ENCODE data around the gene DYRK2.

Gene DYRK2

DNA sequence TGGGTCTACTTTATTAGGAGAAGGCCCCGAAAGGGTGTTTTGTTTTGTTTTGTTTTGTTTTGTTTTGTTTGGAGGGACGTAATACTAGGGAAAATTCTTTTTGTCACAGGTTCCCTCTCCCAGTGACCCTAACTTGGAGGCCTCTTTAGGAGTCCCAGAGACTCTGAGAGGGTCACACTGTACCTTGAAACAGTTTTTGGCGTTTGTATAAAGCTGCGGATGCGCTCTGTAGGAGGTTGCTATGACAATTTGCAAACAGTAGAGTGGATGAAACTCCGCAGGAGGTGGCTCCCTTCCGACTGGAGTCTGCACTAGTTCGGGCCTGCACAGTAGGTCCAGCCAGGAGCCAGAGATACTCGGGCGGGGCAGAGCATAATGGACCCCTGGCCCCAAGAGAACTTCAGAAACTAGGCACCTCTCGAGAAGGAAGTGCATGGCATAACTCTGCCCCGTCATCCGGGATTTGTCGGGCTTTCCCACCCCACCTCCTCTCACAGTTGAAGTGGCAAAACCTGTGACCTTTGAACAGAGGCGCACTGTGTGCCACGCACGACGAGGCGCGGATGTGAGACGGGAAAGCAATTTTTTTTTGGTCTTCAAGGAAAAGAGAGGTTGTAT lies 1.3 kb upstream of the DYRK2 start:
- no peak for DNase-seq

DNA sequence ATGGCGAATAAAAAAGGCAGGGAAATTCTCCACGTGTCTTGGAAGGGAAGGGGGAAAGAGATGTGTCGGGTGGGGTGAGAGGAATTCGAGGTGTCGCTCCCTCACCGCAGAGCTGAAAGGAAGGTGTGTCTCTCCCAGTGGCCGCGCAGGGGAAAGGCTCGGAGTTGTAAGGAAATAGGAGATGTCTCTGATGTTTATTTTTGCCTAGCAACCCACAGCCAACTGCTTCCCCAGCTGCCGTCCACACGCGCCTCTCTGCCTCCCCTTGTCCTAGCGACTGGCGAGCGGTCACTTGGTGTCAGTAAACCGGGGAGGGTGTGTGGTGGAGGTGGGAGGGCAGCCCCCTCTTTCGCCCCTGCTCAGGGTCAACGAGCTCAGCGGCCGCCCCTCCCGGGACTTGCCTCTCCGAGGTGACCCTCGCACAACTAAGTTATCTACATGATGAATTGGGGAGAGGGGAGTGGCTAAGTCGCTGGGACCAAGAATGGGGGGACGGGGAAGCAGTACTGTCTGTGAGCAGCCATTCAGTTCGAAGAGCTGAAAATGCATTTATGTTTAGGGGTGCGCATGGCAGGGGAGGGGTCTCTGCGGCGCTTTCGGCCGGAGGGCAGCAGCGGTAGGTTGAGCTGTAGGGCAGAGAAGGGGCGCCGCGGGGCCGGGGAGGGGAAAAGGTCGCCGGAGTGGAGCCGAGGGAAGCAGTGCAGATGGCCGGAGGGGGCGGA lies 585 bp upstream of the DYRK2 start:
- DNase-seq: peak; percentile 31

DNA sequence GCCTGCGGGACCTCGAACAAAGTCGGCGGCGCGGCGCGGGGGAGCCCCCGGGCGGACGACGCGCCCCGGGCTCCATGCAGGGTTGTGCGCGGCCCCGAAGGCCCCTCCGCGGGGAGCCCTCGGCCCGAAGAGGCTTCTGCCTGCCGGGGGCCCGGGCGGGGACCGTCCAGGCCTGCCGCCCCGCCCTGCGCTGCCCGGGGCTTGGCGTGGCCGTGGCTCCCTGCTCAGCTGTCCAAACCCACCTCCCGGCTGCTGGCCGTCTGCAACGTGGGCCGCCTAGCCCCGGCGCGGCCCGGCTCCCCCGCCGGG lies 670 bp downstream of the DYRK2 start:
- DNase-seq: no peak

DNA sequence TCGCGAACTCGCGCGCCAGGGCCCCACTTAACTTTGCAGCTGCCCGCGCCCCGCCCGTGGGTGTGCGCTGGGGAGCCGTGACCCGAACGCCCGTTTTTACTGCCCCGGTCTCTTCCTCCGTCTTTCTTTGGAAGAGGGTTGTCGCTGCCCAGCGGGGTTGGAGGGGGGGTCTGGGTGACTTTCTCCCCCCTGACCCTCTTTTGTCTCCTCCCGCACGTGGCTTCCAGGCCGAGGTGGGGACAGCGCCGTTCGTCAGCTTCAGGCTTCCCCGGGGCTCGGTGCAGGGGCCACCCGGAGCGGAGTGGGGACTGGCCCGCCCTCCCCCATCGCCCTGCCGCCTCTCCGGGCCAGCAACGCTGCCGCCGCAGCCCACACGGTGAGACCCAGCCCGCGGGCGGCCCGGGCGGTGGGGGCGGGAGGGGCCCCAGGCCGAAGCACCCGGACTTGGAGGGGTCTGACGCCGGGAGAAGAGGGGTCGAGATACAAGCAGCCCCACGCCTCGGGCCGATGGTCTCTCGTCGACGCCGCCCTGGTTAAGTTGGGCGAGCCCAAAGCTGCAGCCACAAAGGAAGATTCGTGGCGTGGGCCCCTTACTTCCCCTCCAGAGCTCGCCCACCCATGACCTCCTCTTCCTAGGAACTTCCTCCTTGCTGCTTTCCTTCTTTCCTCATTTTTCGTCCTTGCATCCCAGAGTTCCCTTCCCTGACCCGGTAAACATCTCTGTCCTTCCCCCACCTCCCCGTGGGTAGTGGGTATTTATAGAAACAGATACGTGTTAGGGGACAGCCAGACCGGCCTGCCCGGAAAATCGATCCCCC lies 1.2 kb downstream of the DYRK2 start:
- peak; percentile 38 for DNase-seq

DNA sequence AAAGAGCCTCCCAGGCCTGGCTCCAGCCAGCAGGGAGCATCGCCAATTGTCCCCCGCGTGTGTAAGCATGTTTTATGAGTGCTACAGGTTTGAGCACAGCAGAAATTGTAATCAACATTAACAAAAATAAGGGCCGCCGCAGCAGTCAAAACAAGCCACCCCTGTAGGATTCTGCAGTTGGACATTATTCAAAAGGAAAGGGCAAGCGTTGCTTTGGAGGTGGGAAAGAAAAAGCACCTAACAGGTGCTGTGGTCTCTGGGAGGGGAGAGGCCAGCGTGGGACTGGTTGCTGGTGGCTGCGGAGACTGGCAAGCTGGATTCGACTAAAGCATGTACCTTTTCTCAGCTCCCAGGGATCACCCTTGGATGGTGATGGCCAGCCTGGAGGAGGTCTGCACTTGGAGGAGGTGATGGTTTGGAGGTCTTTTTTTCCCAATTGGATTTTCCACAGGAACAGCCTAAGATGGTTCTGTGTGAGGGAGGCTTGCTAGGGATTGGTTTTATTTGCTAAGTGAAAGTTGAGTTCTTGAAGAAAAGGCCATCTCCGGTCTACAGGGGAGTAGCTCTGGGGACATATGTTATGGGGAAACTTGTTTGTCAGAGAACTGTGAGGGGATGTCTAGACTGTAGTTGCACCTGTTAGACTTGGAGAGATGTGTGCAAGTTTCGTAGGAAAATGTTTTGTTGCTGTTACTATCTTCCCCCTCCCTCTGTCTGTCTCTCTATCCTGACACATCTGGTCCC lies 2.0 kb downstream of the DYRK2 start:
- DNase-seq: no peak

DNA sequence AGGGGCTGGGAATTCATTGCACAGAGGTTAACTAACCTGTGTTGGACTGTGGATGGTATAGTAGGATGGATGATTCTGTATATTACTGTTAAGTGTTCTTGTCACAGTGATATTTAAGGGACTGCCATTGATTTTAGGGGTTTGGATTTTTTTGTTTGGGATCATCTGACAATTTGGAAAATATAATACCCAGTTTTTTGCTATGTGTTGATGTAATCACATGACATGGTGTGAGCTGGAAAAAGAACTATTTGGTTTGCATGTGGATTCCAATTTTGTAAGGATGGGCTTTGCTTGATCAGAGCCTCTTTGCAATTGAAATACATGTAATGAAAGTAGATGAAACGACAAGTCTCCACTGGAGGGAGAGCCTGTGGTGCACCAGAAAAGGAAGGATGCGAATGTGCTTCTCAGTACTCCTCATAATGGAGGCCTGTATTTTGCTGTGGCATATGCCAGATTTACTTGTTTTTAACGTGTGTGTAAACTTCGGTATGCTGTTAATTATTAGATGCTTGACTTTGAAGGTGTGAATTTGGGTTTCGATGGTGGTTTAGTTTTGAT lies 2.7 kb downstream of the DYRK2 start:
- peak; percentile 24 for DNase-seq

DNA sequence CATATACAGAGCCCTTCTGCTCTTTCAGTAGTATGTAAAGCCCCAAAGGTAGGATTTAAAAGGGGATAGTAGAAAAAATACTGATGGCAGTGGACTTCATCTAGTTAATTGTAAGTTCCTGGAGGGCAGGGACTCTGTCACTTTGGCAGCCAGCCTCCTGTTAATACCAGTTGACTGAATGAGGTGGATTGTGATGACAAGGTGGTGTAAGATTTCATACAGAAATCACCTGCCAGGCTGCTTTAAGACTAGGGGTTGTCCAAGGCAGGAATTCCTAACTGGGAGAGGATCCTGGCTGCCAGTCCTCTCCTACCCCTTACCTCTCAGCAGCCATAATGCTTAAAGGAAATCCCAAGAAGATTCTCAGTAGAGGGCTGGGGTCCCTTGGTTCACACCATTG lies 7.3 kb downstream of the DYRK2 start:
- no peak for DNase-seq

DNA sequence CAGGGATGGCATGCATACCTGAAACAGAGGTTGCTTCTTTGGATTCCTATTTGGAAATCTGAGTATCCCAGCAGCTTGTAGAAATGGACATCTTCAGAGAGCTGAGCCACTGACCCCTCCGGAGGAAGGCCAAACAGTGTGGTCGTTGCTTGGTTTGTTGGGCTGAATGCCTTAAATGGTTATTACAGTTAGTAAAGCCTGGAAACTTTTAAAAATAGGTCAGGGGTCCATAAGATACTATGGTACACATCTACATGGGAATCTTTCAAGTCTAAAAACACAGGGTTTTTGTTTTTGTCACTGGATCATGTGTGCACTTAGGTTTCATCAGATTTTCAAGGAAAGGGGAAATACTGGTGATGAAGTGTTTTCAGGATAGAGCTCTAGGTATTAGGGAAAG lies 7.7 kb downstream of the DYRK2 start:
- no peak for DNase-seq

DNA sequence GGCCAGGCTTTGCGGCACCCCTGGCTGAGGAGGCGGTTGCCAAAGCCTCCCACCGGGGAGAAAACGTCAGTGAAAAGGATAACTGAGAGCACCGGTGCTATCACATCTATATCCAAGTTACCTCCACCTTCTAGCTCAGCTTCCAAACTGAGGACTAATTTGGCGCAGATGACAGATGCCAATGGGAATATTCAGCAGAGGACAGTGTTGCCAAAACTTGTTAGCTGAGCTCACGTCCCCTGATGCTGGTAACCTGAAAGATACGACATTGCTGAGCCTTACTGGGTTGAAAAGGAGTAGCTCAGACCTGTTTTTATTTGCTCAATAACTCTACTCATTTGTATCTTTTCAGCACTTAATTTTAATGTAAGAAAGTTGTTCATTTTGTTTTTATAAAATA lies 9.9 kb downstream of the DYRK2 start:
- DNase-seq: no peak

DNA sequence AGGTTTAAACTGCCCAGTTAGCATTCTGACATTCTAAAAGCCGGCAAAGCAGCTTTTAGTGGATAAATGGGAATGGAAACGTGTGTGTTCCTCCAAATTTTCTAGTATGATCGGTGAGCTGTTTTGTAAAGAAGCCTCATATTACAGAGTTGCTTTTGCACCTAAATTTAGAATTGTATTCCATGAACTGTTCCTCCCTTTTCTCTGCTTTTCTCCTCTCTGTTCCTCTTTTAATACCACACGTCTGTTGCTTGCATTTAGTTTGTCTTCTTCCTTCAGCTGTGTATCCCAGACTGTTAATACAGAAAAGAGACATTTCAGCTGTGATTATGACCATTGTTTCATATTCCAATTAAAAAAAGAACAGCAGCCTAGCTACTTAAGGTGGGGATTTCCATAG lies 10.7 kb downstream of the DYRK2 start:
- DNase-seq: no peak

DNA sequence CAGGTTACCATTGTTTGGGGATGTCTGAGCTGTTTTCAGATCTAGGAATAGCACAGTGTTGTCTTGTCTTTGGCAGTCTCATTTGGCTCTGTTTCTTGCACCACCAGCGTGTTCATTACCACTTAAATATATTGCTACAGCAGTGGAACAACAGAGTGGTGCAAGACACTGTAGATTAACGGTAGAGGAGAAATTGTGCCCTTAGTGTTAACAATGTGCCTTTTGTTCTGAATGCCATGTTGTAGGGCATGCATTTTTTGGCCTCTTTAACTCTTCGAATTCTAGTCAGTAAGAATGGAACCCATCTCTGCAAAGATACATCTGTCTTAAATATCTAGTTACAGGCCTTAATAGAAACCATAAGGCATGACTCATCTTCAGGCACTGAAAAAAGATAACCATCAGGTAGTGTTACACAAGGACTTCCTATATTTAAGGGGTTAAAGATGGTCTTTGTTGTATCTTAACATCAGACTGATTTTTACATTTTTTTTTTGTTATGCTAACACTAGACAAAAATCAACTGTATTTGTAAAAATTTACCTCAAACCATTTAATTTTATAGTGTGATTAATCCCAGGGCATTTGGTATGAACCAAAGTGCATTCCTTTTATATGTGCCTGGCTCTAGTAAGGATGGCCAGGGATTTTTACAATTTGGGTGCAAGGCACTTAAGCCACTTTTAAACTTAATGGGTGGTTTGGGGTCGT lies 12.9 kb downstream of the DYRK2 start:
- no peak for DNase-seq

DNA sequence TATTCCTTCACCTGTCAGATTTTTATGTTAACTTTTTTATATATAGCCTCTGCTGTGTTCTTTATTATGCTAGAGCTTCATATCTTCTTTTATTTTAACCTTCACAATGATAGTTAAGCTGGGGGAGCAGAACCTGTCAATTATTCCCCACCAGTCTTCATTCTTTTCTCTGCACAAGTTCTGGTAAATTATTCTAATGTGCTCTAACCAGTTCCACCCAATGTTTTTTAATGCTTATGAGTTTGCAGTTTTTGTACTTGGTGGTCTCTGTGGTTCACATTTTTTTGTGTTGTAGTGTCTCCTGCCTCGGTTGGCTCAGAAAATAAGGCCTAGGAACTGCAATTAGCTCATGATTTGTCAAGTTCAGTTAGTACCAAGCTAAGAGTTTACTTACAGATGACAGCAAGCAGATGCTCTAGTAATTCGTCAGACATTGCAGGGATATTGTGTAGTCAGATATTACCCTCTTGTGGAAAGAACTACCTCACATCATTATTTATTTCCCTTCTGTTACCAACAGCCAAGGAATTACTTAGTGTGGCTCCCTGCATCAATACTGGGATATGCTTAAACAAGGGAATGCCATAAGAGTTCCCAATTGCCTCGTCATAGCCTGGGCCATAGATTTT lies 14.5 kb downstream of the DYRK2 start:
- DNase-seq: no peak

DNA sequence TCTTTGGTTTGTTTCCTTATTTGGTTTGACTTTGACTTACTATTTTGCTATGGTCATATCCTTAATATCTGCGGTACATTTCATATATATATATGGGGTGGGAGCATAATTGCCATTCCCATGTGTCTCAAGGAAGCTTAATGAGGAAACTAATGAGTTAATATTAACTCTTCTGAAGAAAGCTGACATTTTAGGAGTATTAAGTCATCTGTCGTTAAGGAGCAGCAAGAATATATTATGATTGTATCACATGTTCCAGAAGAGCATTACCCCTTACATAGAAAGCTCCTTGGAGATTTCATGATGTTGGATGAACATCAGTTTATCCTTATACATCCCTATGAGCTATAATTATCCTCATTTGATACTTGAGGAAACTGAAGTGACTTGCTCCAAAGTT lies 15.6 kb downstream of the DYRK2 start:
- DNase-seq: no peak

DNA sequence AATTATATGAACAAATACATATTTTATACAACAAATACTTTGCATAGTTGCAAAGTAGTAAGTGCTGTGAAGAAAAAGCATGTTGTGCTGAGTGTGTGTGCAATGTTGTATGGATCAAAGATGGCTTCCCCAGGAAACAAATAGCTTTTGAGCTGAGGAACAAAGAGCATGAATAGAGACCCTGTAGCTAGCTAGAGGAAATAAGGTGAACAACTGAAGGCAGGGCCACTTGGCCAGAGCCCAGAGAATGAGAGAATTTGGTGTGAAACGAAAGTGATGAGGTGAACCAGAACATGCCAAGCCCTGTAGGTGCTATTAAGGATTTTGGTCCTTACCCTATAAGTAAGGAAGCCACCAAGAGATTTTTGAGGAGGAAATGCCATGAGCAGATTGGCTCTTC lies 17.1 kb downstream of the DYRK2 start:
- no peak for DNase-seq

DNA sequence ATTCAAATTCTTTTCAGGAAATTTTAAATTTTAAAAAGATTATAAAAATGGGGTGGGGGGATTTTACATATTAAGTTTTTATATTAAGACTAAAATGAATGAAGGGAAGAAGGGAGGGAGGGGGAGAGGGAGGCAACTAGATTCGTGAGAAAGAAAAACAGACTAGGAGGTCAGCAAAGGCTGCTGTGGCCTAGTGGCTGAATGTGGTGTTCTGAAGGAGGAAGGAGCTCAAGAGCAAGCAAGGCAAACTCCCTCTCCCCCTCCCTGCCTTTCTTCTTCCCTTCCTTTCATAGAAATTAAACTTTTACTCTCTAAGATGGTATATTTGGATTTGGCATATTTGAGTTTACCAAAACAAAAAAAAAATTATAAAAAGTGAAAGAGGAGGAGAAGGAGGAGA lies 18.1 kb downstream of the DYRK2 start:
- no peak for DNase-seq

DNA sequence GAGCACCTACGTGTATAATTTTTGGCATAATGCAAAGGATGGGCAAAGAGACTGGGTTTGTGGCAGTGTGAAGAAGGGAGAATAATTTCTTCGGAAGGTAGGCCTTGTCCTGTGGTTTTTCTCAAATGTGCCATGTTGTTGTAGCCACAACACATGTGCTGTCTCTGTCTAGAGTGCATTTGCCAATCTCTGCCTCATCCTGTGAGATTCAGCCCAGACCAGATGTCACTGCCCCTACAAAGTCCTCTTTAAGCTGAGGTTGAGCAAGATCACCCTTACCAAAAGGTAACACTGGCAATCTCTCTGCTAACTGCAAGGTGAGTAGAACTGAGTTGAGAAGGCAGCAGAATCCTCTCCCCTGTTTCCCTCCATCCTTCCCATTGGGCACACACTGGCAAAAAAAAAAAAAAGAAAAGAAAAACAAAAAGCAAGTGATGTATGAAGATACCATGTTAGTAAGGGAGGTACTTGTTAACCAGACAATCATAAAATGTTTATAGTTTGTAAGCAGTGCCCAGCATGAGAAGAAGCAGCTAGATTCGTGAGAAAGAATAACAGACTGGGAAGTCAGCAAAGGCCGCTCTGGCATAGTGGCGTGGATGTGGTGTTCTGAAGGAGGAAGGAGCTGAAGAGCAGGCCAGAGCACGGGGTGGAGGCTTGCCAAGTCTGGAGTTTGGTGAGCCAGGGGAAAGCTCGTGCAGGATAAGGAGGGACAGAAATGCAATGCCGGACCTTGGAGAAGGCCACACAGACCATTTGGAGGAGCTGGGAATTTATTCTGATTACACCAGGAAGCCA lies 18.9 kb downstream of the DYRK2 start:
- no peak for DNase-seq

DNA sequence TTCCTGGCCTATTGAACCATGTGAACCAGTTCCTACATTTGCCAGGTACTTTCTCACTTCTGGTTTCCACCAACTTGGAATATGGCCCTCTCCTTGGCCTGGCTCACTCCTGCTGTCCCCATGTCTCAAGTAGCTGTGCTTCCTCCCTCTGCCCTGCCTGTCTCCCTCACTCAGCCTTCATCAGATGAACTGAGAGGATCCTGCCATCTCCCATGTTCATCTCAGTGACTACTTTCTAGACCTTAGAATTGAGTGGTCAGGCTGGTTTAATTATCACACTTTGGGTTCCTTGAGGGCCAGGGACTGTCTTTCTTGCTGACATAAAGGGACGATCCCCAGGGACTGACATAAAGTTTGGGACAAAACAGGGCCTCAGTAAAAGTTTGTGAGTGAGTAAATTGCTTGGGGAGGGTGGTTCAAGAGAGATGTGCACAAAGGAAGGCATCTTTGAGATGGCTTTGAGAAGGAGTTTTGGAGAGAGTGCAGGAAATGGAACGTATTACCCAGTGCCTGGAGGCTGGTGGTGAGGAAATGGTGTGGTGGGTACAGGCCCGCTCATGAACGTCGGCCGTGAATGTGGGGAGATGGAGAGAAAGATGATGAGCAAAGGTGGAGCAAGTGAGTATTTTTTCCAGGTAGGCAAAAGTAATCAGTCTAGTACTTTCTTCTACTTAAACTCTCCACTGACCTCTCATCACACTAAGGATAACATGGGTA lies 20.8 kb downstream of the DYRK2 start:
- DNase-seq: no peak

DNA sequence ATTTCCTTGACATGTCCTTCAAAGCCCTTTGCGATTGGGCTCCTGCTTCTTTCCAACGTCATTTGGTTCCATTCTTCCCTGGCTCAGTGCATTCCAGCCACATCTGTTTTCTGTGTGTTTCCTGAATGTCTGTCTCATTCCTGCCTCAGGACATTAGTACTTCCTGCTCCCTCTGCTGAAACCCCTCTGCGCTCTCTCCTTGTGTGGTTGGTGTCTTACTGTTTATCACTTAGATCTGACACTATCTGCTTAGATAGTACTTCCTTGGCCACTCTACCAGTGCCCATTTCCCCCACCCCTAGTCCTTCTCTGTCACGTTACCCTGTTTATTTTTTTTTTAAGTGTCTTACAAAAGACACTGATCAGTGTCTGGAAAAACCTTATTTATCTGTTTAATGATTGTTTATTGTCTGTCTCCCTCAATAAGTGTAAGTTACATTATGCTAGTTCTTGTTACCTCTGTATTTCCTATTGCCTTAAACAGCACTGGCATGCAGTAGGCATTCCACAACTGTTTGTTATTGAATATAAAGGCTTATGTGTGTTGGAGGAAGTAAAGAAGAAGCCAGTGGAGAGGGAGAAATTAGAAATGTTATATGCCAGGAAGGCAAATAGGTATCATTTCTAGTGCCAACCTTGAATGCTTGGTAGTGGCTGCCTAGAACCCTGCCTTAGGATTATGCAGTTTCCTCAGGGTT lies 21.5 kb downstream of the DYRK2 start:
- DNase-seq: no peak

DNA sequence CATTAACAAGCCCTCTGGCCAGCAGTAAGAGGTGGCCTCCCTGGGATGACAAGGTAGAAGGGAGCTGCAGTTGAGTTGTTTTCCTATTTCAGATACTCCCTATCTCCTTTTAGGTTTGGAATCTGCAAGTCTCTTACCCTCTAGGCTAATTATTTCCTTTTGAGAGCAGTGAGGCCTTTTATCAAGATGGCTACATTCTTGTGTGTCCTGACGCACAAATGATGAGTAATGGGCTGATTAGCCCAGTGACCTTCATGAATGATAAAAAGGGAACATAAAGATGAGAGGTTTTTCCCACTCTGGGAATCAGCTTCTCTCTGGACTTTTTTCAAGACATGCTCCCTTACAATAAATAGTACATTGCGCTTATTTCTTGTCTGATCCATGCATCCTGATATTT lies 22.9 kb downstream of the DYRK2 start:
- DNase-seq: no peak

DNA sequence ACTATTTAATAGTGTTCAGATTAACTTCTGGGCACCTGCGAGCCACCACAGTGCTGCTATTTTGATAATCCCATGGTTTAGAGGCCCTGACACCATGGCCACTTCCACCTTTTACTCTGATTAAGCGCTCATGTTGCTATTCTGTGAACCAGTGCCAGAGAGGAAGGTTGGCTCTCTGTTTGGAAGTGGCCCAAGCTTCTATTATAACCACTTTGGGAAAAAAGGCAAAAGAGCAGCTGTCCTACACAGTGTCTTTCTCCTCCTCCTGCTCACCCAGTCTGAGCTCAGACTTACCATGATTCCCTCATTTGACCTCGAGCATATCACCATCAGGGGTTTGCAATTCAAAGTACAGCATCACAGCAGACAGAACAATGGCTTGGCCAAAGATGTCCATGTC lies 23.3 kb downstream of the DYRK2 start:
- no peak for DNase-seq
